ENCODE measurements around the gene CDH18.

Gene CDH18

DNA sequence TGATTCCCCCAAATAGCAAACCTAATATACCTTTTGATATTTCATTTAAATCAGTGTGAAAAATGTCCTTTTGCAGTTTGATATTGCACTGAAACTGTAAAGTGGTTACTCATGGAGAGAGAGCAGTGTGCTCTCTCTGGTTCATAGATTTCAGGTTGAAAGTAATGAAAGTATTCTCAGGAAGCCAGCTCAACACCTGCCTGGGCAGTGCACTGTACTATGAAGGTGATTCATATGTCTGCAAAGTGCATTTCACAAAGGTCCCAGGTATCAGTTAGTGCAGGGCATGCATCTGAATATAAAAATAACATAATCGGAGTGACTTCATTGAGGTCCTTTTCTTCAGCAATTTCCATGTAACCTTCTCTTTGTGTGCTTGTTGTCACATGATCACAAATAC is 274.3 kb downstream of the CDH18 start:
- no peak for DNase-seq

DNA sequence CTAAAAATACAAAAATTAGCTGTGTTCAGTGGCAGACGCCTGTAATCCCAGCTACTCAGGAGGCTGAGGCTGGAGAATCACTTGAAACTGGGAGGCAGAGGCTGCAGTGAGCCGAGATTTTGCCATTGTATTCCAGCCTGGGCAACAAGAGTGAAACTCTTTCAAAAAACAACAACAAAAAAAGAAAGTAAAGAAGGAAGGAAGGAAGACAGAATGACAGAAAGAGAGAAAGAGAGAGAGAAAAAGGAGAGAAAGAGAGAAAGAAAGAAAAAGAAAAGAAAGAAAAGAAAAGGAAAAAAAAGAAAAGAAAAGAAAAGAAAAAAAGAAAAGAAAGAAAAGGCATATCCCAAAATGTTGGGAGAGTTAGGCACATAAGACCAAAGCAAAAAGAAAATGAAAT is 278.6 kb downstream of the CDH18 start:
- no peak for DNase-seq

DNA sequence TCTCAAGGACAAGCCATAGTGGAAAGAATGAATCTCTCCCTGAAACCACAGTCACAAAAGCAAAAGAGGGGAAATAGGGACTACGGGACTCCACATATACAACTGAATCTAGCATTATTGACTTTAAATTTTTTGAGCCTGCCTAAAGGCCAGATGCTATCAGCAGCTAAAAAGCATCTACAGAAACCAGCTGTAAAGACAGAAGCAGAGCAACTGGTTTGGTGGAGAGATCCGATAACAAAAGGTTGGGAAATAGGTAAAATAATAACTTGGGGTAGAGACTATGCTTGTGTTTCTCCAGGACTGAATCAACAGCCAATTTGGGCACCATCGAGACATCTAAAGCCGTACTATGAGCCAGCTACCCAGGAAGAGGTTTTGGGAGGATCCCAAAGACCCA is 281.2 kb downstream of the CDH18 start:
- no peak for DNase-seq

DNA sequence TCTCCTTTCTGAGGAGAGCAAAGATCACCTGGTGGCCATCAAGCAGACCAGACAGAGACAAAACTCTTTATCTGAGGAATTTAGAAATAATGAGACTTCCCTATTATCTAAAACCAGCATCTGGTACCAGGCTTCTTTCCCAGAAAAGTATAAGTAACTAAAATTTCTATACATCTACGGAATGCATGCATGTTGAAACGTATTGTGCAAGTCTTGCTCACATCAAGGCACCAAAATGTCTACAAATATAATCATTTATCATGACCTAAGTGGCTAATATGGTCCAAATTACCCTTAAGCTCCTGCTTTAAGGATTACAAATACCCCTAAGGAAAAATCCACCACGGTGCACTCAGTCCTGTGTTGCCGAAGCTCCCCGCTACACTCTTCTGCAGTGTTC is 286.3 kb downstream of the CDH18 start:
- DNase-seq: no peak

DNA sequence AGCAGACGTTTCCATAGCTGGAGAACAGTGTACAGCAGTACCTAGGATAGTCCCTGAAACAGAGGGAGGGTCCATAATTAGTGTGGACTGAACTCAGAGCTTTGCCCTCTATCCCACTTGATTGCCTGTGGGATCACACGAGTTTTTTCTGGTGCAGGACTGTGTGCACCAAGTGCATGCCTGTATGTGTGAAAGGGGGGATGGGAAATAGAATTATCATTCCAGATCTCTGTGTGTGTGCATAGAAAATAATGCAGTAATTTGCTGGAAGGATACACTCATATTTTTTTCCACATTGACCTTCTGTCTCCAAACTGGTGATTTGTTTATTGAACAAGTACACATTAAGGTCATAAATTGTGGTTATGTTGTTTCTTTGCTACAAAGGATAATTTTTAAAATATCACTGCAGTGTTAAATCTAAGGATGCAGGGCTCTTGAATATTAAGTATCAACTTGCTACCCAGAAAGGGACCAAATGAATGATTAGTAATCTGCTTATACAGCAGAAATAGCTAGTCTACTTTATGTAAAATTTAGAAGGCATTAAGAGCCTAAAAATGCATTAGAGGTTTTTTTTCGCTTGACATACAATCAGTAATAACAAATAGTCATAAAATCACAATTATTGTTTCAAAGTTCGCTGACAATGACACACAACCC is 292.9 kb downstream of the CDH18 start:
- no peak for DNase-seq

DNA sequence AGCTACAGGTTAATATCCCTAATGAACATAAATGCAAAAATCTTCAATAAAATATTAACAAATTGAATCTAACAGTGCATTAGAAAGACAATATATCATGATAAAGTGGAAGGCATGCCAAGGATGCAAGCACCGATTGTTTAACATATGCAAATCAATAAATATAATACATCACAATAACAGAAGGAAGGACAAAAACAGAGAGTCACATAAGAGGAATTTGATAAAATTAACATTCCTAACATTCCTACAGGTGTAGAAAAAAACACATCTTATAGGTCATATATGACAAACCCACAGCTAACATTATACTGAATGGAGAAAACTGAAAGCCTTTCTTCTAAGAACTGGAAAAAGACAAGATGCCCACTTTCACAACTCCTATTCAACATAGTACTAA is 297.0 kb downstream of the CDH18 start:
- DNase-seq: no peak

DNA sequence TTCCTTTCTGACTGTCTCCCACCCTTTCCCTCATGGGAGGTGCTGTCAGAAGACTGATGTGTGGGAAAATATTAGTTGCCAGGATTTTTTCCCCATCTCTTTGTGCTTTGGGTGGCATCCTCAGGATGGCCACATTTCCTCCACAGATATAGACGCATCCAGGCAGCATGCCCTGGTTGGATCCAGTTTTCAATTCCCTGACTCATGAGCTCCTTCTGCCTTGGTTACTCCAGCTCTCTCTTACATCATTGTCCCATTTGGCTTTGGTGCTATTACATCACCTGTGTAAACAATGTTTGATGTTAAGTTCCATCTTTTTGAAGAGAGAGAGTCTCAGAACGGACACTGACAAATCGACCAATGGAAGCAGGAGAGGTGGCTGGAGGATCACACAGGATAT is 302.5 kb downstream of the CDH18 start:
- DNase-seq: no peak

DNA sequence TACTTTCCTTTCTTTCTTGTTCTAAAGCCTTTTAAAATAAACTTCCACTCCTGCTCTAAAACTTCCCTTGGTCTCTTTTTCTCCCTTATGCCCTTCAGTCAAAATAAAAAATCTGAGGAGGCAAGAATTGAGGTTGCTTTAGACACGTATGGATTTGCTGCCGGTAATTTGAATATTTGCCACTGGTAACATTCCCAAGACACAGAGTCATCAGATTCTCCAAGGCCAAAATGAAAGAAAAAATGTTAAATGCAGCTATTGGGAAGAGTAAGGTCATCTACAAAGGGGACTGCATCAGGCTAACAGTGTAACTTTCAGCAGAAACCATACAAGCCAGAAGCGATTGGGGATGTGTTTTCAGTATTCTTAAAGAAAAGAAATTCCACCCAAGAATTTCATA is 311.1 kb downstream of the CDH18 start:
- no peak for DNase-seq

DNA sequence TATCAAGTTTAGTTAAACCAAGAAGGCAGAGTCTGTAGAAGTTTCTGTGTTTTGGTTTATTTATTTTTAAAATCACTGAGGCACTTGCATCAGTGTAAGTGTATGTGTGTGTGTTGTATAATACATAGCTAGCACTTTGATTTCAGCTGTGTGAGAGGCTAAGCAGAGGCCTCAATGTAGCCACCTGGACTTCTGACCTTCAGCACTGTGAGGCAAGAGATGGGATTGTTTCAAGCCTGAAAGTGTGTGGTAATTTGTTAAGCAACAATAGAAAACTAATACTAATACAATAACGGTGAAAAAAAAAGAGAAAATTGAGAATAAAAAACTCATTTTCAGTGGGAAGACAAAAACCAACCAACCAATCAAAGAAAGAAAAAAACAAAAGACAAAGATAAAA is 327.3 kb downstream of the CDH18 start:
- DNase-seq: no peak

DNA sequence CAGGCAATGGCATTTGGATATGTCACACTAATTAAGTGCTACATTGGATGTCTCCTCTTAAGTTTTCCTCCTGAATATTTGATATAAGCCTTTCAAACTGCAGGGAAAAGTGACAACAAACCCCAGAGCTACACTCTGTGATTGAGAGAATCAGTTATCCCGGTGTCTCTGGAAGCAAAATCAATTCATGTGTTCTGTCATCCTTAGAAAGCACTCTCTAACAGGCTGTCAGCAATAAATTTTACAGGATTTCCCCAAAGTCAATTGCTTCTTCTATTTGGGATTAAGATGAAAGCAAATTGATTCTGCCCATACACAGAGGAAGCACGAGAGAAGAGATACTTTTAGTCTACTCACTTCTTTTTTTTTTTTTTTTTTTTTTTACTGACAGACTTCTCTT is 332.4 kb downstream of the CDH18 start:
- DNase-seq: no peak

DNA sequence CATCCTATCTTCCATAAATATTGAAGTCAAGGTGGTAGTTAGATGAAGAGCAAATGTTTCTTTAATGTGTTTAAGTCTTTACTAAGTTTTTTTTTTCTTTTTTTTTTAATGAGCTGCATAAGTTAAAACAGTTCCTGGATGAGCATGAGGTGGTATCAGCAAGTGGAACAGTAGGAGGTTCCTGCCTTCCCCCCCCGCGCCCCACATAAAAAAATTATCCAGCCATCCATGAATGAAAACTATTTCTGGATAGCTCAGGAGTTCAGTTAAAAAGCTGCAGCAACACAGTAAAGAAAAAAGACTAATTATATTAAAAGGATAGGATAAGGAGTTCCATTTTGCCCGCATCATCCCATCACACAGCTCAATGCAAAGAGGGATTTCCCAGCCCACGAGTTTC is 349.5 kb downstream of the CDH18 start:
- DNase-seq: no peak

DNA sequence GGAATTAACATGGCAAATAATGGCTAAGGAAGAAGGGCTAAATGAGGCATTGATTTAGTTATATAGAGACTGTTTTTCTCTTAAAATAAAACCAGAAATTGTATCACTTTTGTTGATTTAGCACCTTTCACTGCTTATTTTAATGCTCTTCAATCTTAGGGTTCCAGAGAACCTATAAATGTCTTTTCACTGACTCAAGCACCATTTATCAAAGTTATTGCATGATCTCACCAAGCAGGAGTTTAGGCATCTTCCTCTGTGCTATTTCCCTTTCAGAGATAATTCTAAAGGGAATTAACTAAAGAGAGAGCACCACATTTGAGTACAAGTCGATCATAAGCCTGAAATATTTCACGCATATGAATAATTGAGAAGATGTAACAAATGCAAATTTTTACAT is 357.1 kb downstream of the CDH18 start:
- no peak for DNase-seq

DNA sequence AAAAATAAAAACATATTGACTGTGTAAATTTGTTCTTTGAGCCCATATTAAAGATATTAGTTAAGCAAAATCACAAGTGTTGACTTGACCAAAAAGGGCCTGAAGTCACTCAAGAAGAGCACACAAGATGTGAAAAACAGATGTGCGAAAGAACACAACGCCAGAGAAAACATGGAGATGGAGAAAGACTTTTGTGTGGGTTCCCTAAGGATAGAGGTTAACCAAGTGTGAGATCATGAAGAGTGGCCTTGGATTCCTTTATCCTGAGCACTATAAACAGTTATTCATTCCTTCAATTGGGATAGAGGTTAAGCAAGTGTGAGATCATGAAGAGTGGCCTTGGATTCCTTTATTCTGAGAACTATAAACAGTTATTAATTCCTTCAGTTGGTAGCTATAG is 361.8 kb downstream of the CDH18 start:
- DNase-seq: no peak

DNA sequence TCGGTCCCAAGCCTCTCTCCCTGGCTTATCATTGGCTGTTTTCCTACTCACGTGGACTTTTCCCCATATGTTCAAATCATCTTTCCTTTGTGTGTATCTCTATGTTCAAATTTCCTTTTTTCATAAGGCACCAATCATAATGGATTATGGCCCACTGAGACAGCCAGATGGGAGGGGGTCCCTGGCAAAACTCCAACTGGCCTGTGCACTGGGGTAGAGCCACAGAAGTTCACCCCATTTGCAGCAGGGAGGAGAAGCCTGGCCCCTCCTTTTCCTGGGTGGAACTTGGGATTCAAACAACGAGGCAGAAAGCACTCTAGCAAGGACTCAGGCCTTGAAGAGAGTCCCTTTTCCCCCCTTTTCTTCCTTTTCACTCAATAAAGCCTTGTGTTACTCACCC is 362.4 kb downstream of the CDH18 start:
- no peak for DNase-seq

DNA sequence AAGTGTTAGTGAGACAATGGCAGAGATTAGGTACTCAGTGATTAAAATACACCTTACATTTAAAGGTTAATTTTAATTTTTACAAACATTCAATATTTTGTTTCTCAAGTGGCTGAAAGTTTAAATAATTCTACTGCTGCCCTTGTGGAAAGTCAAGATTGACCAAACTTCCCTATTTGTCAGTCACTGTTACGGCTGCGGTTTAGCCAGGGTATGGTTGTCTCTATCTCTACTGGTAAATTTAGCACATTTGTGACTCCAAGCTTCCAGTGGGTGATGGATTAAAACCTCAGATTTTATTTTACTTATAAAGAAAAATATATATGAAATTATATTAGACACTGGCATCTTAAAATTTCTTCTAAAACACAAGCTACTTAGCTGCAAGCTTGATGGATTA is 368.4 kb downstream of the CDH18 start:
- no peak for DNase-seq

DNA sequence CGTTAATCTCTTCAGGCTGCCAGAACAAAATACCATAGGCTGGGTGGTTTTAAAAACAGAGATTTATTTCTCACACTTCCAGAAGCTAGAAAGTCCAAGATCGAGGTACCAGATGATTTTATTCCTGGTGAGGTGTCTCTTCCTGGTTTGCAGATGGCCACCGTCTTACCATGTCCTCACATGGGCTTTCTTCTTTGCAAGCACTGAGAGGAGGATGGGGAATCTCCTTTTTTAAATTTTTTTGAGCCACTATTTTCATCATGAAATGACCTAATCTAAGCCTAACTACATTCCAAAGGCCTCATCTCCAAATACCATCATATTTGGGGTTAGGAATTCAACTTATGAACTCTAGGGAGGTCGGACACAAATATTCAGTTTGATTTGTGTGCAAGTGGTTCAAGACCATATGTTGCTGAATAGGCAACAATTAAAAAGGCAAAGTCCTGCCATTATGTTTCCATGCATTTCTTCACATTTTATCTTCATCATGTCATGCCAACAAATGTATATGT is 371.2 kb downstream of the CDH18 start:
- no peak for DNase-seq

DNA sequence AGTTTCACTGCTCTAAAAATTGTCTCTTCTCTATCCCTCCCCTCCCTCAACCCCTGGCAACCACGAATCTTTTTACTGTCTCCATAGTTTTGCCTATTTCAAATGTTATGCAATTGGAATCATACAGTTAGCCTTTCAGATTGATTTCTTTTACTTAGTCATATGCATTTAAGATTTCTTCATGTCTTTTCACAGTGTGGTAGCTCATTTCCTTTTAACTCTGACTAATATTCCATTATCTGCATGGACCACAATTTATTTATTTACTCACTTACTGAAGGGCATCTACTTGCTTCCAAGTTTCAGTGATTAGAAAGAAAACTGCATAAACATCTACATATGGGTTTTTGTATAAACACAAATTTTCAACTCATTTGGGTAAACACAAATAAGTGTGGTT is 372.3 kb downstream of the CDH18 start:
- DNase-seq: no peak

DNA sequence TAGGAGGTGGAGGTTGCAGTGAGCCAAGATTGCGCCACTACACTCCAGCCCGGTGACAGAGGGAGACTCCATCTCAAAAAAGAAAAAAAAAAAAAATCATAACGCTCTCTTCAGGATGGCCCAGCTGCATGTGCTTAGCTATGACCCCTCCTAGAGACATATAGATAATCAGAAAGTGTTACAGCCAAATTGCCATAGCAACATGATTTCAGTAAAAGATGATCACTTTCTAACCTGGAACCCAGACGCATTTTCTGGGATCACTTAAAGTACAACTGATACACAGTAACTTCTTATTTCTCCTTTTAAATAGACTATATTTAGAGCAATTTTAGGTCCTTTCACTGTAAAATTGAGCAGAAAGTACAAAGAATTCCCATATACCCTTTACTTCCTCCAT is 372.9 kb downstream of the CDH18 start:
- DNase-seq: no peak

DNA sequence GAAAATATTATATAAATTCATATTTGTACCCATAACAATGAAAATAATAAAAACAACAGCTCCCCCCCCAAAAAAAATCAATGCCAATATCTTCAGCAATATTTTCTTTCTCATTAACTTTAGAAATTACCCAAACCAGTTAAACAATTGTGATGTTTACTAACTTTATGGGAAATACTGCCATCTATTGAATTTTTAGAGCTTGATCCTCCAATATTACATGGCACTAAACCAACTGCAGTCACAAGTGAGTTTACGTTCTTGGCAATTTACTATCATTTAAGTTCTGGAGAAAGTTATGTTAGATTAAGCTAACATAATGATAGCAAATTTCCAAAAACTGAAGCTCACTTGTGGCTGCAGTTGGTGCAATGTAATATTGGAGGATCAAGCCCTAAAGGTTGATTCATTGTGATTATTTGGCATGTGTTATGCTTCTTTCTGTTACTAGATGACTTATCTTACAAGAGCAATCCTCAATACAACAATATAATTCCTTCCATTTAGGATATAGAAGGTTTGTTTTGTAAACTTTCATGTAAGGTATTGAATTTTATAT is 379.5 kb downstream of the CDH18 start:
- no peak for DNase-seq

DNA sequence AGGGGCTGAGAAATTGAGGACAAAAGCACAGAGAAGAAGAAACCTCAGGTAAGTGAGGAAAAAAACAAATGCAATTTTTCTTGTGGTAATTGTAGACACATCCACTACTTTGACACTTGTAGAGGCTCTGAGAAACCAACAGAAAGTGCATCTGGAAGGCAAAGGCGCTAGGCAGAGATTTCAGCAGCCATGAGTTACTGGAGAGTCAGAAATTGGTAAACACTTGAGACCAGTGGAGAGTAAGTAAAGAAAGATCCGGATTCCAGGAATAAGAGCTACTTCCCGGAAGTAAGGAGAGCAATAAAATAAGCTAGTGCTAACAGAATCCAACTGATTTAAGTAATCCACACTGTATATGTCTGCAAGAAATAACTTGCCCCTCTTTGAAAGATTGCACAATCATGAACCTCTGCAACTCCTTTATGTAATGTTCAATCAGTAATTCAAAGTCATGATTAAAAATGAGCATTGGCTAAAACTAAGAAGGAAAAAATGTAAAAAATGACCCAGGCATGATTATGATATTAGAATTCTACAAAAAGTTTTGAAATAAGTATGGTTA is 382.1 kb downstream of the CDH18 start:
- no peak for DNase-seq

DNA sequence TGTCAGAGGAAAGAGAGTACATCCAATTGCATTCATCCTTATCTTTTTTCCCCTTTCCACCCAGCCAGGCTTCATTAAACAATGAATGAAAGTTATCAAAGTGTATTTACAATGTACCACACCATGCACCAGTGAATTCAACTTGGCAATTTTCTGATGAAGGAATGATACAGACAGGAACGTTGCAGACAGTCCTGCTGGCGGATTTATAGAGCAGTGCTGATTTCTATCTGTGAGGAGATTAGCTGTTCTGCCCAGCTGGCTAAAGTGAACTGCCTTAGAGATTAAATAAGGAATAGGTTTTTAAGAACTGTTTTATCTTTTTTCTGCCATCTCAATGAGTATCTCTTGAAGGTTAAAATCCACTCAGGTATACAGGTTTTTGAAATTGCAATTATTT is 403.9 kb downstream of the CDH18 start:
- no peak for DNase-seq

DNA sequence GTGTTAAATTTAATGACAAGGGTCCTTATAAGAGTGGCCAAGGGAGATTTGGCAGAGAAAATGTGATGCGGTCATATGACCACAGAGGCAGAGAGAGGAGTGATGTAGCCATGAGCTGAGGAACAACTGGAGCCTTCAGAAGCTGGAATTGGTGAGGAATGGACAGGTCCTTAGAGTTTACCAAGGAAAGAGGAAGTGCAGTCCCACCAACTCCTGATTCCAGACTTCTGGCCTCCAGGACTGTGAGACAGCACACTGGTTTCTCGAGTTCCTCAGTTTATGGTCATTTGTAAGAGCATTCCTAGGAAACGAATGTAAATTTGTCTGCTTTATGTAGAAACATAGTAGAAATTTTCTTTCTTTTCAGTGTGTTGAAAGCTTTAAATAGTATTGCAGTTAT is 410.1 kb downstream of the CDH18 start:
- DNase-seq: no peak

DNA sequence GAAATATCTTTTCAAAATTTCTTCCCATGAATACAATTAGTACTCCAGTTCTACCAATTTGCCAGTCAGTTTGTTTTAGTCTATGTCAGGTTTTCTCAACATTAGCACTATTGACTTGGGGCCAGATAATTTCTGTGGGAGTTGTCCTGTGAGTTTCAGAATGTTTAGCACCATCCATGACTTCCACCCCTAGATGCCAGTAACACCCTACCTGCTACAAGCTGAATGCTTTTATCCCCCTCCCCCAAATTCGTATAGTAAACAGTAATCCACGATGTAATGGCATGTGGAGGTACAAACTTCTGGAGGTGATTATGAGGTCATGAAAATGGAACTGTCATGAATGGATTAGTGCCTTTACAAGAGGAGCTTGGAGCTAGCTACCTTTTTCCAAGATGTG is 420.0 kb downstream of the CDH18 start:
- DNase-seq: no peak

DNA sequence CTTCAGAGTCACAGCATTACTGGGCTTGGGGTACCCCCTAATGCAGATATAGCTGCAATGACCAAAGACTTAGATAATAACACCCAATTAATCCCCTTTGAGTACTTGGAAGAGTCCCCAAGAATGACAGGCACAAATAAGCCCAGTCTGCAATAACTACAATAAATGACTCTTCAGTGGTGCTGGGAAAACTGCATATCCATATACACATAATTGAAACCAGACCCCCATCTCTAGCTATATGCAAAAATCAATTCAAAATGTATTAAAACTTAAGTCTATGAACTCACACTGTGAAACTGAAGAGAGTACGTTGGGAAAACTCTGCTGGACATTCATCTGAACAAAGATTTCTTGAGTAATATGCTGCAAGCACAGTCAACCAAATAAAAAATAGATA is 422.5 kb downstream of the CDH18 start:
- DNase-seq: no peak

DNA sequence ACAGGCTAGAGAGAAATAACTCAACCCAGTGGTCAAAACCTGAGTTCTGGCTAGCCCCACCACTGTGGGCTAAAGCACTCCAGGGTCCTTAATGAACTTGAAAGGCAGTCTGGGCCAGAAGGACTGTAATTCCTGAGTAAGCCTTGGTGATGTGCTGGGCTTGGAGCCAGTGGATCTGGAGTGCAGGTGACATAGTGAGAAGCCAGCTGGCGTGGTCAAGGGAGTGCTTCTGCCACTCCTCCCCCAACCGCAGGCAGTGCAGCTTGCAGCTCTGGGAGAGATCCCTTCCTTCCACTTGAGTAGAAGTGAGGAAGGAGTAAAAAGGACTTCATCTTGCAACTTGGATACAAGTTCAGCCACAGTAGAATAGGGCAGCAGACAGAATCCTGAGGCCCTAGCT is 424.0 kb downstream of the CDH18 start:
- DNase-seq: no peak

All from DMS79 treated with DMSO at 0.1 percent for 48 hours (cell line).